Retinal pigment epithelial cell (primary cell): Measurements from ENCODE around the gene HCAR3.

Experiments used
- DNase-seq: peaks from one replicate; pipeline ENCODE4 v3.0.0-alpha.2; 2010; ENCODE audit warnings: low read depth
- H3K4me3 ChIP-seq: 2 replicates; pipeline ENCODE4 v1.5.1; 2011; ENCODE audit warnings: mild to moderate bottlenecking, low read length, control low read depth, moderate library complexity
- TF ChIP-seq, protein P1 (sequence below): conservative IDR thresholded peaks from 2 replicates; pipeline ENCODE4 v1.5.1; 2011; ENCODE audit warnings: low read depth, low read length, control low read depth, inconsistent platforms

The HCAR3 gene

DNA sequence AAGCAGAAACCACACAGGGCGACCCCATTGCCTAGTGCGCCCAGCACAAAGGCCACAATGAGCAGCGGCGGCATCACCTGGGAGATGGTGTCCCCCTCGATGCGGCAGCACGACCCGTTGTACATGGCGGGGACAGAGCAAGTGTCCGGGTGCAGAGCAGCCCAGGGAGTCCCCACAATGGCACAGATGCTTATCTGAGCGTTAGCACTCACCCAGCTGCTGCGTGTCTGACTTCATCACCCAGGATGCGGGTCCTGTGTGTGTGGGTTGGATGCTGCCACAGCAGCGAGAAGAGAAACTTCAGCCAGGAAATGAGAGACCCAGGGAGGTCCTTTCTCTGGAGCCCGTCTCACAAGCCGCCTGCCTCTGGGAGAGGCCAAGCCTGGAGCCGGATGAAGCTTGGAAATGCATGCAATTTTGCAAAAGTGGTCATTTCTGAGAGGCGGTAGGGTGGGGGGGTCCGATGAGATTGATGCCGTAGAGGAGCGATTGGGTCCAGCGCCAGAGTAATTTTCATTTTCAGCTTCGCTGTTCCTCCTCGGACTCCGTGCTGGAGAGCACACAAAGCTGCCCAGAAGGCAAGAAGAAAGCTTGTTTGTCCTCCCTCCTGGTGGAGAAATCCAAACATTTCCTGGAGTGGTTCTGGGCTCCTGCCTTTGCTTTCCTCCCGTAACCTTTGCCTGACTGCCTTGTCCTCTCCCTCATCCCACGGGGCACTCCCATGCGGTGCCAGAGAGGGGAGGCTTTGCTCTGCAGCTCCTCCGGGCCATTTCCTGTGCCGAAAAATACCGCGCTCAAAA lies 13.8 kb upstream of the HCAR3 start, which contains the start of gene HCAR1:
TSS of gene HCAR1 (minus strand) at position 630 of the 800 bp plus-strand sequence. CDS start at position 125, 505 bp downstream.
- no peak for DNase-seq
- TF ChIP-seq, protein P1, sequence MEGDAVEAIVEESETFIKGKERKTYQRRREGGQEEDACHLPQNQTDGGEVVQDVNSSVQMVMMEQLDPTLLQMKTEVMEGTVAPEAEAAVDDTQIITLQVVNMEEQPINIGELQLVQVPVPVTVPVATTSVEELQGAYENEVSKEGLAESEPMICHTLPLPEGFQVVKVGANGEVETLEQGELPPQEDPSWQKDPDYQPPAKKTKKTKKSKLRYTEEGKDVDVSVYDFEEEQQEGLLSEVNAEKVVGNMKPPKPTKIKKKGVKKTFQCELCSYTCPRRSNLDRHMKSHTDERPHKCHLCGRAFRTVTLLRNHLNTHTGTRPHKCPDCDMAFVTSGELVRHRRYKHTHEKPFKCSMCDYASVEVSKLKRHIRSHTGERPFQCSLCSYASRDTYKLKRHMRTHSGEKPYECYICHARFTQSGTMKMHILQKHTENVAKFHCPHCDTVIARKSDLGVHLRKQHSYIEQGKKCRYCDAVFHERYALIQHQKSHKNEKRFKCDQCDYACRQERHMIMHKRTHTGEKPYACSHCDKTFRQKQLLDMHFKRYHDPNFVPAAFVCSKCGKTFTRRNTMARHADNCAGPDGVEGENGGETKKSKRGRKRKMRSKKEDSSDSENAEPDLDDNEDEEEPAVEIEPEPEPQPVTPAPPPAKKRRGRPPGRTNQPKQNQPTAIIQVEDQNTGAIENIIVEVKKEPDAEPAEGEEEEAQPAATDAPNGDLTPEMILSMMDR: no peak
- no peak within 1 kb of the TSS for H3K4me3 ChIP-seq

DNA sequence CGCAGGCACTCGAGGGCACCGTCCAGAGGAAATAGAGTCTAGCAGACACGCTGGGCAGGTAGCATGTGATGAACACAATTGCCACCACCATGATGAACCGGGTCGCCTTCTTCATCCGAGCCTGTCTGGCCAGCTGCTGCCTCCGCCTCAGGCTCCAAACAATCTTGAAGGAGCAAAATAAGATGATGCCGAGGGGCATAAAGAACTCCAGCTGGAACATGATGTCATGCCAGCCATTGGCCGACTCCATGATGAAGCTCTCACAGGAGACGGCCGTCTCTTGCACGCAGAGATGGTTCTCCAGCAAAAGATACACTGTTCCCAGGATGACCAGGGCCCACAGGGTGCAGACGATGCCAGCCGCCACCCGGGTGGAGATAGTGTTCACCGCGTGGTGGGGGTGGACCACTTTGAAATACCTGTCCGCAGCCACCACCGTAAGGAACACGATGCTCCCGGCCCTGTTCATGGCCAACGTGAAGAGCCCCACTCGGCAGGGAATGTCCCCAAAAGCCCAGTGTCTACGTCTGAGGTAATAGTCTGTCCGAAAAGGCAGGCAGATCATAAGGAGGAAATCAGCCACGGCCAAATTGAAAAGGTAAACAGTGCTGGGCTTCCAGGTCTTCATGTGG lies 13.1 kb upstream of the HCAR3 start:
- no peak overlapping the region for H3K4me3 ChIP-seq
- no peak for DNase-seq
- TF ChIP-seq, protein P1: no peak

DNA sequence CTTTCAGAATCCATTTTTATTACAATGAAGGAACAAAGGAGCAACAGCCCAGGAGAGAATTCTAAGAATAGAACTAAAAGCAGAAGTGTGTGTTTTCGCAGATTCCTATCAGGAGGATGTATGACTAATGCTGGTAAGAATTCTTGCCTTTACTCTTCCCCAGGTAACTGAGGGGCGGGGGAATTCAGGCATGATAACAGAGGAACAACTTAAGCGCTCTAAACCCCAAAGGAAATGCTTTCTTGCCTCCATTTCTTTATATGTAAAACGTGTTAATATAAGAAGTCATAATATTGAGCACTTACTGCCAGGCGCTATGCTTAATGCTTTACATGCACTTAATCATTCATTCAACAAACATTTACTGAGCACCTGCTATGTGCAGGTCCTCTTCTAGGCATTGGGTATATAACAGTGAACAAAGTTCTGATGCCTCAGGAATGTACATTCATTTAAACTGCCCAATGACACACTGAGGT lies 9.5 kb upstream of the HCAR3 start:
- H3K4me3 ChIP-seq: no peak overlapping the region

DNA sequence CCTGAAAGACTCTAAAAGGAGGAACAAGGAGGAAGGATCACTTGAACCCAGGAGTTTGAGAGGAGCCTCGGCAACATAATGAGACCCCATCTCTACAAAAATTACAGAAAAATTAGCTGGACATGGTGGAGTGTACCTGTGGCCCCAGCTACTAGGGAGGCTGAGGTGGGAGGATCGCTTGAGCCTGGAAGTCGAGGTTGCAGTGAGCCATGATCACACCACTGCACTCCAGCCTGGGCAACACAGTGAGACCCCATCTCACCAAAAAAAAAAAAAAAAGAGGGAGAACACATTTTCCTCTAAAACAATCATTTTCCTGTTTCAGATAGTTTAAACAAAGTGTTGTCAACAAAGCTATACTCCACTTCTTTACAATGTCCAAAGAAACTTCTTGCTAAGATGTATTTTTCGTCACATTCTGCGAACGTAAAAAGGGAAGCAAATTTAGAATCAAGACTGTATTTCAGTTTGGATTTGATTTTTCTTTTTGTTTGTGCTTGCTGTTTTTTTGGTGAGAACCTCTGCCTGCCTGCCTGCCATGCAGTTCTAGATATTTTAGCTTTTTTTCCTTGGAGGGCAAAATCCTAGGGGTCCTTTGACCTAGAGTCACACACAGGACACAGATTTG lies 9.0 kb upstream of the HCAR3 start:
- TF ChIP-seq, protein P1: no peak
- no peak for DNase-seq

More for the DNA sequence above, 9.5 kb upstream of the HCAR3 start:
- TF ChIP-seq, protein P1: no peak
- DNase-seq: no peak

DNA sequence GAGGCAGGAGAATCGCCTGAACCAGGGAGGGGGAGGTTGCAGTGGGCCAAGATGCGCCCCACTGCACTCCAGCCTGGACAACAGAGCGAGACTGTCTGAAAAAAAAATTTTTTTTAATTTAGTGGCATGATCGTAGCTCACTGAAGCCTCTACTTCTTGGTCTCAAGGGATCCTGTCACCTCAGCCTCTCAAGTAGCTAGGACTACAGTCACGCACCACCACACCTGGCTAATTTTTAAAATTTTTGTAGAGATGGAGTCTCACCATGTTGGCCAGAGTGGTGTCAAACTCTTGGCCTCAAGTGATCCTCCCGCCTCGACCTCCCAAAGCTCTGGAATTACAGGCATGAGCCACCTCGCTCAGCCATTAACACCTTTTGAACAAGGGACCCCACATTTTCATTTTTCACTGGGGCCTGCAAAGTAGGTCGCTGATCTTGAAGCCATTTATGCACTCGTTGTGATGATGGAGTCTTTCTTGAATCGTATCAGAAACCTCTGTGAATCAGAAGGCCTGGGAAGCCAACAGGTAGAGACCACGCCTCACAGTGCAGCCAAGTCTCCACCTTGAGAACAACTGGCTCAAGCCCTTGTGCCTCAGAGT lies 8.1 kb upstream of the HCAR3 start:
- no peak for DNase-seq
- TF ChIP-seq, protein P1: no peak
- H3K4me3 ChIP-seq: no peak overlapping the region

More for the DNA sequence above, 9.0 kb upstream of the HCAR3 start:
- H3K4me3 ChIP-seq: no peak overlapping the region

DNA sequence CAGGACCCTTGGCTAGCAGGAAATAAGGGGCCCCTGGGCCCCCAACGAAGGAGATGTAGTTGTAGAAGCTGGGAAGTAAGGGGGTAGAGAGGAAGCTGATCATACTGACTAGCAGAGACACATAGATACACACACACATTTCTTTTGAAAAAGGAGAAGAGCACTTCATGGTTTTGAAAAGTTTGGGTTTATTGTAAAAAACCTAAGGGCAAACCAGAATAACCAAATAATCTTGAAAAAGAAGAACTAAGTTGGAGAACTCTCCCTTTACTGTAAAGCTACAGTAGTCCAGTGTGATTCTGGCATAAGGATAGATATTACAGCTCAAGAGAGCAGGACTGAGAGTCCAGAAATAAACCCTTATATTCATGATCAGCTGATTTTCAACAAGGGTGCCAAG lies 5.8 kb upstream of the HCAR3 start:
- no peak for DNase-seq
- no peak overlapping the region for H3K4me3 ChIP-seq
- TF ChIP-seq, protein P1: no peak
